Measurements from ENCODE around the gene CXCR2. TPM values are rescaled to one million over a fixed set of nuclear protein-coding genes. Genes with fewer than 3 reads are reported as not detected.

Gene CXCR2
- total RNA-seq, 1 experiment from 2014 or later: not detected

GRCh38 chr2:218152777-218153176 lies 26.9 kb downstream of the CXCR2 start:
- peak; percentile 80 for ATAC-seq
- DNase-seq: peak; percentile 88
- 0 out of 2 replicates have a peak overlapping the region, but pooled peaks have one; percentile 2 for H3K4me2 ChIP-seq (ENCODE audit: low read length)
- peaks cover 11% of the 10 kb centered on the region; the same call in 1 of the 2 replicates for H3K27me3 ChIP-seq (ENCODE audit: low read length)
- no peaks in the 10 kb centered on the region for H3F3A ChIP-seq (ENCODE audit: low read length, unreplicated experiment)
- no TSS peak for BruUV-seq (replicated peaks)
- H2AFZ ChIP-seq (ENCODE audit: low read length): no peak overlapping the region
- H3K4me1 ChIP-seq (ENCODE audit: insufficient read depth, low read length): peaks cover 12% of the 10 kb centered on the region
- ChIA-PET POLR2A (ENCODE audit: unreplicated experiment) (no interaction called here), CTCF (no interaction called here)
- intact Hi-C loops (cut with micrococcal nuclease): no loop called here
- H3K9me2 ChIP-seq (replicated peaks; ENCODE audit: low read length): no peaks in the 10 kb centered on the region
- no peak overlapping the region for H3K27ac ChIP-seq (ENCODE audit: low read length)
- H4K20me1 ChIP-seq (ENCODE audit: low read length): no peaks in the 10 kb centered on the region
- H3K9ac ChIP-seq (ENCODE audit: low read length): no peak overlapping the region
- no peaks in the 10 kb centered on the region for H3K36me3 ChIP-seq (ENCODE audit: low read depth, low read length)
- H3K79me2 ChIP-seq (ENCODE audit: low read length): no peaks in the 10 kb centered on the region
- TF ChIP-seq CTCF (conservative IDR thresholded peaks at IDR 0.05; ENCODE audit: low read depth, low read length) (no peak), EZH2 (IDR thresholded peaks at IDR 0.05; ENCODE audit: low read length, unreplicated experiment) (no peak), EZH2phosphoT487 (IDR thresholded peaks at IDR 0.05; ENCODE audit: borderline replicate concordance, low read length) (no peak)
- H3K9me3 ChIP-seq (ENCODE audit: low read length): no peaks in the 10 kb centered on the region
- H3K4me3 ChIP-seq (ENCODE audit: low read length): no peak overlapping the region

- H3K4me2 ChIP-seq (ENCODE audit: low read length): no peak overlapping the region
- ATAC-seq (no peak), DNase-seq (no peak)
- no peaks in the 10 kb centered on the region for H3K9me2 ChIP-seq (replicated peaks; ENCODE audit: low read length)
- H3K4me1 ChIP-seq (ENCODE audit: insufficient read depth, low read length): peaks cover 12% of the 10 kb centered on the region
- H3K9ac ChIP-seq (ENCODE audit: low read length): no peak overlapping the region
- no peaks in the 10 kb centered on the region for H4K20me1 ChIP-seq (ENCODE audit: low read length)
- peaks cover 24% of the 10 kb centered on the region for H3K27me3 ChIP-seq (ENCODE audit: low read length)
- H3K79me2 ChIP-seq (ENCODE audit: low read length): no peaks in the 10 kb centered on the region
- no peaks in the 10 kb centered on the region for H3K36me3 ChIP-seq (ENCODE audit: low read depth, low read length)
- no peak for TF ChIP-seq EZH2 (IDR thresholded peaks at IDR 0.05; ENCODE audit: low read length, unreplicated experiment)
- no peak for TF ChIP-seq EZH2phosphoT487 (IDR thresholded peaks at IDR 0.05; ENCODE audit: borderline replicate concordance, low read length)
- TF ChIP-seq CTCF (conservative IDR thresholded peaks at IDR 0.05; ENCODE audit: low read depth, low read length): no peak
- H3K27ac ChIP-seq (ENCODE audit: low read length): no peak overlapping the region
- intact Hi-C loops (cut with micrococcal nuclease): no loop called here
- no peak overlapping the region for H2AFZ ChIP-seq (ENCODE audit: low read length)
- H3K9me3 ChIP-seq (ENCODE audit: low read length): no peaks in the 10 kb centered on the region
- ChIA-PET POLR2A (ENCODE audit: unreplicated experiment) (no interaction called here), CTCF (no interaction called here)
- no peak overlapping the region for H3K4me3 ChIP-seq (ENCODE audit: low read length)
- BruUV-seq (replicated peaks): no TSS peak
- no peaks in the 10 kb centered on the region for H3F3A ChIP-seq (ENCODE audit: low read length, unreplicated experiment)
These were observed 30.2 kb downstream of the CXCR2 start for GRCh38 chr2:218155953-218156479.

- no peak overlapping the region for H3K9ac ChIP-seq (ENCODE audit: low read length)
- no peaks in the 10 kb centered on the region for H3K9me2 ChIP-seq (replicated peaks; ENCODE audit: low read length)
- POLR2A ChIA-PET (ENCODE audit: unreplicated experiment): no interaction called here
- no peak overlapping the region for H3K27ac ChIP-seq (ENCODE audit: low read length)
- H3K79me2 ChIP-seq (ENCODE audit: low read length): no peaks in the 10 kb centered on the region
- H3K27me3 ChIP-seq (ENCODE audit: low read length): peaks cover 55% of the 10 kb centered on the region
- DNase-seq (peak; percentile 18), ATAC-seq (peak; percentile 64)
- peaks cover 3% of the 10 kb centered on the region; the same call in 1 of the 2 replicates for H3K4me1 ChIP-seq (ENCODE audit: insufficient read depth, low read length)
- H4K20me1 ChIP-seq (ENCODE audit: low read length): no peaks in the 10 kb centered on the region
- TF ChIP-seq EZH2phosphoT487 (IDR thresholded peaks at IDR 0.05; ENCODE audit: borderline replicate concordance, low read length) (no peak), CTCF (conservative IDR thresholded peaks at IDR 0.05; ENCODE audit: low read depth, low read length) (no peak), EZH2 (IDR thresholded peaks at IDR 0.05; ENCODE audit: low read length, unreplicated experiment) (no peak)
- no peak overlapping the region for H3K4me2 ChIP-seq (ENCODE audit: low read length)
- BruUV-seq (replicated peaks): no TSS peak
- CTCF ChIA-PET: no interaction called here
- no peaks in the 10 kb centered on the region for H3K36me3 ChIP-seq (ENCODE audit: low read depth, low read length)
- H3K4me3 ChIP-seq (ENCODE audit: low read length): no peak overlapping the region
- no peaks in the 10 kb centered on the region for H3F3A ChIP-seq (ENCODE audit: low read length, unreplicated experiment)
- intact Hi-C loops (cut with micrococcal nuclease): no loop called here
- no peak overlapping the region for H2AFZ ChIP-seq (ENCODE audit: low read length)
- no peaks in the 10 kb centered on the region for H3K9me3 ChIP-seq (ENCODE audit: low read length)
These were observed 35.8 kb downstream of the CXCR2 start for GRCh38 chr2:218161644-218162043.

Measured in PC-3 (cell line).